Muscle layer of colon (tissue), 2 donors: Measurements from ENCODE around the gene ASZ1.

Experiments
- H3K27ac ChIP-seq: one replicate; pipeline ENCODE4 v1.7.0; 2013; ENCODE audit warnings: low read depth, mild to moderate bottlenecking, low read length, moderate library complexity
- H3K27me3 ChIP-seq, 2 donors: one replicate each; pipeline ENCODE4 v1.7.0; 2013; ENCODE audit warnings: low read length in 2 of 2, mild to moderate bottlenecking in 2 of 2; ENCODE audit not compliant: insufficient read depth in 2 of 2, control insufficient read depth in 1 of 2
- H3K36me3 ChIP-seq: one replicate; pipeline ENCODE4 v1.7.0; 2013; ENCODE audit warnings: mild to moderate bottlenecking, low read length; ENCODE audit not compliant: insufficient read depth
- H3K4me1 ChIP-seq: one replicate; pipeline ENCODE4 v1.7.0; 2013; ENCODE audit warnings: mild to moderate bottlenecking, low read length; ENCODE audit not compliant: insufficient read depth
- H3K4me3 ChIP-seq, 2 donors: one replicate each; pipeline ENCODE4 v1.7.0; 2013; ENCODE audit warnings: low read length in 2 of 2, low read depth in 1 of 2, mild to moderate bottlenecking in 1 of 2, moderate library complexity in 1 of 2
- H3K9ac ChIP-seq: one replicate; pipeline ENCODE4 v1.7.0; 2013; ENCODE audit warnings: low read length
- H3K9me3 ChIP-seq: one replicate; pipeline ENCODE4 v1.7.0; 2013; ENCODE audit warnings: mild to moderate bottlenecking, low read length
- donor health status: abdominal sarcoma.
- donor health status: Adenocarcinoma of cecum.

ASZ1 gene

GRCh38 chr7:117401293-117402002 is 25.8 kb downstream of the ASZ1 start:
- no peak overlapping the region for H3K27ac ChIP-seq
- no peak overlapping the region for H3K9ac ChIP-seq
- no peaks in the 10 kb centered on the region for H3K27me3 ChIP-seq
- H3K36me3 ChIP-seq, result no peaks in the 10 kb centered on the region
- no peaks in the 10 kb centered on the region for H3K9me3 ChIP-seq
- H3K4me3 ChIP-seq, result no peak overlapping the region
- H3K4me1 ChIP-seq, result no peaks in the 10 kb centered on the region

DNA sequence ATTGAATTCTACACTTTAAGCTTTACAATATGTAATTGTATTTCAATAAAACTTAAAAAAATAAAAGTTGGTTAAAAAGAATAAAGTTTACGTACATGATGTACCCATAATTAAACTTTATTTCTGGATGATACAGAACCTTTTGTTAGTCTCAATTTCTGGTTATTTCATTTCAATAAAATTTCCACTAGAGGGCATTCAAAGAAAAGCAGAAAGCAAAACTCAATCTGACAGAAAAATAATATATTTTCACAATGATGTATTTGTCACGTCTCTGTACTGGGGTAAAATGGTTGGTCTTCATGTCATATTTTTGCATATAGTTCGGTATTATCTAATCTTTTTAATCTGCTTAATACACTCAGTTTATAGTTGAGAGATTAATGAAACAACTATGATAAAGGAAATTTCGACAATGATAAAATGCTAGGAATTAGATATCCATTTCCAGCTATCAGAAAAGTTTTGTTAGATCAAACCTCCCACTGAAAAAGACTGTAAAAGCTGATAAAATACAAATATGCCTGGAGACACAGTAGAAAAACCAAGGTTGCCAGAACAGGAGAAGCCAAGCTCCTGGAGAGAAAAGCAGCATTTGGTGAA is 27.4 kb downstream of the ASZ1 start:
- no peaks in the 10 kb centered on the region for H3K4me1 ChIP-seq
- no peaks in the 10 kb centered on the region for H3K9me3 ChIP-seq
- H3K27ac ChIP-seq, result no peak overlapping the region
- H3K9ac ChIP-seq, result no peak overlapping the region
- no peaks in the 10 kb centered on the region for H3K36me3 ChIP-seq
- H3K4me3 ChIP-seq, result no peak overlapping the region
- no peaks in the 10 kb centered on the region for H3K27me3 ChIP-seq

- Histone ChIP-seq H3K27ac (no peak overlapping the region), H3K27me3 (no peaks in the 10 kb centered on the region)
These were observed 31.6 kb downstream of the ASZ1 start for GRCh38 chr7:117395743-117396142.

GRCh38 chr7:117393781-117394180 is 33.5 kb downstream of the ASZ1 start:
- H3K27me3 ChIP-seq, result no peaks in the 10 kb centered on the region
- no peaks in the 10 kb centered on the region for H3K36me3 ChIP-seq
- H3K4me3 ChIP-seq, result no peak overlapping the region
- H3K27ac ChIP-seq, result no peak overlapping the region
- H3K4me1 ChIP-seq, result no peaks in the 10 kb centered on the region
- no peak overlapping the region for H3K9ac ChIP-seq
- H3K9me3 ChIP-seq, result no peaks in the 10 kb centered on the region

More at GRCh38 chr7:117395743-117396142, 31.6 kb downstream of the ASZ1 start:
- no peaks in the 10 kb centered on the region for H3K9me3 ChIP-seq
- H3K4me1 ChIP-seq, result no peaks in the 10 kb centered on the region
- no peak overlapping the region for H3K4me3 ChIP-seq
- no peak overlapping the region for H3K9ac ChIP-seq
- H3K36me3 ChIP-seq, result no peaks in the 10 kb centered on the region

GRCh38 chr7:117389871-117390270 is 37.4 kb downstream of the ASZ1 start:
- Histone ChIP-seq H3K9ac (no peak overlapping the region), H3K27me3 (no peaks in the 10 kb centered on the region), H3K27ac (no peak overlapping the region), H3K4me1 (no peaks in the 10 kb centered on the region), H3K4me3 (no peak overlapping the region), H3K36me3 (no peaks in the 10 kb centered on the region), H3K9me3 (no peaks in the 10 kb centered on the region)

- Histone ChIP-seq H3K27ac (no peak overlapping the region), H3K9ac (no peak overlapping the region), H3K36me3 (no peaks in the 10 kb centered on the region), H3K9me3 (no peaks in the 10 kb centered on the region), H3K27me3 (no peaks in the 10 kb centered on the region), H3K4me3 (no peak overlapping the region), H3K4me1 (no peaks in the 10 kb centered on the region)
These were observed 41.1 kb downstream of the ASZ1 start for GRCh38 chr7:117386110-117386706.

GRCh38 chr7:117385363-117386109 is 41.8 kb downstream of the ASZ1 start:
- Histone ChIP-seq H3K9ac (no peak overlapping the region), H3K4me3 (no peak overlapping the region), H3K36me3 (no peaks in the 10 kb centered on the region), H3K9me3 (no peaks in the 10 kb centered on the region), H3K27me3 (no peaks in the 10 kb centered on the region), H3K27ac (no peak overlapping the region), H3K4me1 (no peaks in the 10 kb centered on the region)

DNA sequence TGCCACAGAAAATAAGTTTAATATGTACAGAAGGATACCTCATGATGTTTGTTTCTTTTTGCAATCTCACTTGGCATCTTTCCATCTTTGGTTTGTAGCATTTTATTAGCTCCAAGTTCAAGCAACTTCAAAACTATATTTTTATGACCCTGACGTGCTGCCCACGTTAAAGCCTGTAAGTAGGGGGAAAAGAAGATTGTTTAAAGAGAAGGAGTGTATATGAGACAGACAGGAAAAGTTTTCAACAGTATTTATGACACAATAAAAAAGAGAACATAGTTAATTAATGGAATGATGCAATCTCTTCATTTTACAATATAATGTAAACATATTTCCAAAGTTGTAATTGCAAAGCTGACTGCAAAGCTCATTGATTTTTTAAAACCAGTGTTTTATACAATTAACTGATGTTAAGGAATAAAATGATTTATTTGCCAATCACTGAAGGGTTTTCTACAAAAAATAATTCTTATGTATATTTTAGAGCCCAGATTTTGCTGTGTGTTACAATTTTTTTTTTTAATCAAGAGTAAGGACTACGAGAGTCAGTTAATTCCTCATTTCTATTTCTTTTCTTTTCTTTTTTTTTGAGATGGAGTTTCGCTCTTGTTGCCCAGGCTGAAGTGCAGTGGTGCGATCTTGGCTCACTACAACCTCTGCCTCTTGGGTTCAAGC is 42.5 kb downstream of the ASZ1 start:
- no peak overlapping the region for H3K27ac ChIP-seq
- H3K27me3 ChIP-seq, result no peaks in the 10 kb centered on the region
- H3K9me3 ChIP-seq, result no peaks in the 10 kb centered on the region
- H3K4me1 ChIP-seq, result no peaks in the 10 kb centered on the region
- no peaks in the 10 kb centered on the region for H3K36me3 ChIP-seq
- no peak overlapping the region for H3K4me3 ChIP-seq
- H3K9ac ChIP-seq, result no peak overlapping the region

DNA sequence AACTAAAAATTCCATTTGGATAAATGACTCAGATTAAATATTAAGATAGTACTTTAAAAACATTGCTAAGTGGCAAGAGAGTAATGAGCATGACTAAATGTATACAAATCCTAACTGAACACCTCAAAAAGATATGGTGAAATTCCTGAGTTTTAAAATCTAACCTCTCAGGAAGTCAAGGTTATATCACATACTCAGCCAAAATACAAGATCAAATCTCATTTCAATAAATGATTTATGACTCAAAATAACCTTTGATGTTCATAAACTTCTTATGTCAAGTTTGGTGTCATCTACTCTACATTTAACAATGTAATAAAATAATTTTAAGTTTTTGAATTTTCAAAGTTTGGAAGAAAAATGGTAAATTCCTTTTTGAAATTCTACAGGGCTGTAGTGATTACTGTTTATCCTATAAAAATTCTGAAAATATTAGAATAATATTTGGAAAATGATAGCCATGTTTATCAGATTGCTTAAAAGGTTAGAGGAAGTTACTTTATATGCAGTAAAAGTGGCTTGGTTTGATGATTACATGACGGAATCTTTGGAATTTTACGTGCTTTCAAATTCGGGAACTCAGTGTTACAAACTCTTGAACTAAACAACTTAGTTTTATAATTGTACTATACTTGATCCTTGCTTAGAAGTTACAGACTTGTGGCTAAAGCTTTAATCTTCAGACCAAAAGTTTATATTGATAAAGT is 43.7 kb downstream of the ASZ1 start:
- H3K9ac ChIP-seq, result no peak overlapping the region
- H3K27ac ChIP-seq, result no peak overlapping the region
- no peak overlapping the region for H3K4me3 ChIP-seq
- H3K9me3 ChIP-seq, result no peaks in the 10 kb centered on the region
- no peaks in the 10 kb centered on the region for H3K27me3 ChIP-seq
- no peaks in the 10 kb centered on the region for H3K4me1 ChIP-seq
- no peaks in the 10 kb centered on the region for H3K36me3 ChIP-seq

GRCh38 chr7:117383046-117383445 is 44.2 kb downstream of the ASZ1 start:
- H3K9me3 ChIP-seq, result no peaks in the 10 kb centered on the region
- H3K4me3 ChIP-seq, result no peak overlapping the region
- H3K27ac ChIP-seq, result no peak overlapping the region
- H3K4me1 ChIP-seq, result no peaks in the 10 kb centered on the region
- H3K27me3 ChIP-seq, result no peaks in the 10 kb centered on the region
- no peak overlapping the region for H3K9ac ChIP-seq
- H3K36me3 ChIP-seq, result no peaks in the 10 kb centered on the region
